Astrocyte of the spinal cord (primary cell): ENCODE data around the gene COL6A1.

ENCODE experiments used
- DNase-seq: peaks from one replicate; pipeline ENCODE4 v3.0.0; 2011; ENCODE audit warnings: low read depth, low spot score
- H3K4me3 ChIP-seq: 2 replicates; pipeline ENCODE4 v1.5.1; 2011; ENCODE audit warnings: low read depth, mild to moderate bottlenecking, low read length, moderate library complexity
- CTCF ChIP-seq: IDR thresholded peaks from 2 replicates; pipeline ENCODE4 v1.5.1; 2012; ENCODE audit warnings: low read depth, mild to moderate bottlenecking, low read length, inconsistent platforms
- in situ Hi-C: cut with HindIII; loops from 2 replicates; pipeline ENCODE4 v1.10.0; 2017; ENCODE audit warnings: low sequenced_read_pairs

Gene COL6A1

GRCh38 chr21:45991606-45992300 is 10.2 kb downstream of the COL6A1 start:
- in situ Hi-C loops = no loop called here
- no peak for DNase-seq
- no peak overlapping the region for H3K4me3 ChIP-seq

GRCh38 chr21:45992301-45993209 is 11.0 kb downstream of the COL6A1 start:
- DNase-seq = no peak
- in situ Hi-C loops = no loop called here
- no peak for TF ChIP-seq CTCF
- H3K4me3 ChIP-seq = no peak overlapping the region

More at GRCh38 chr21:45991606-45992300, 10.2 kb downstream of the COL6A1 start:
- TF ChIP-seq CTCF = no peak

GRCh38 chr21:45993210-45994085 is 11.9 kb downstream of the COL6A1 start:
- TF ChIP-seq CTCF = no peak
- no peak for DNase-seq
- no peak overlapping the region for H3K4me3 ChIP-seq
- in situ Hi-C loops = no loop called here

- no peak for TF ChIP-seq CTCF
- in situ Hi-C loops = no loop called here
- no peak for DNase-seq
- no peak overlapping the region for H3K4me3 ChIP-seq
These were observed 12.6 kb downstream of the COL6A1 start for GRCh38 chr21:45994086-45994661.

- in situ Hi-C loops = no loop called here
- TF ChIP-seq CTCF = no peak
These were observed 13.5 kb downstream of the COL6A1 start for GRCh38 chr21:45994759-45995685.

More at GRCh38 chr21:45994759-45995685, 13.5 kb downstream of the COL6A1 start:
- no peak overlapping the region for H3K4me3 ChIP-seq
- no peak for DNase-seq
